Lower leg skin (tissue), 3 donors: Measurements from ENCODE around the gene UGT3A2.

Experiments
- CTCF ChIP-seq, 3 donors: fragments of 450-650 bp; IDR thresholded peaks; one replicate each; pipeline ENCODE4 v1.5.1; 2016; ENCODE audit warnings: antibody characterized with exemption in 3 of 3, mild to moderate bottlenecking in 3 of 3, moderate library complexity in 2 of 3
- POLR2A ChIP-seq, 2 donors: fragments of 450-650 bp; IDR thresholded peaks; one replicate each; pipeline ENCODE4 v1.6.1; 2016 to 2017; ENCODE audit warnings: antibody characterized with exemption in 2 of 2, mild to moderate bottlenecking in 1 of 2, moderate library complexity in 1 of 2

GRCh38 chr5:36073595-36074216 is 7.0 kb upstream of the UGT3A2 start:
- TF ChIP-seq CTCF (IDR thresholded peaks at IDR 0.05) = no peak
- TF ChIP-seq POLR2A (IDR thresholded peaks at IDR 0.05) = no peak
